Choroid plexus epithelial cell (primary cell): Measurements from ENCODE around the gene PPP1R7.

Source experiments
- DNase-seq: peaks from one replicate; pipeline ENCODE4 v3.0.0-alpha.2; 2010; ENCODE audit warnings: low read depth
- H3K4me3 ChIP-seq: 2 replicates; pipeline ENCODE4 v1.5.1; 2011; ENCODE audit warnings: low read depth, mild to moderate bottlenecking, control low read depth, low read length, moderate library complexity
- CTCF ChIP-seq: conservative IDR thresholded peaks from 2 replicates; pipeline ENCODE4 v1.5.1; 2011; ENCODE audit warnings: low read depth, mild to moderate bottlenecking, control low read depth, inconsistent platforms, low read length, moderate library complexity

Gene PPP1R7

GRCh38 chr2:241182531-241183133 is 32.4 kb downstream of the PPP1R7 start:
- H3K4me3 ChIP-seq: no peak overlapping the region
- no peak for TF ChIP-seq CTCF
- no peak for DNase-seq

DNA sequence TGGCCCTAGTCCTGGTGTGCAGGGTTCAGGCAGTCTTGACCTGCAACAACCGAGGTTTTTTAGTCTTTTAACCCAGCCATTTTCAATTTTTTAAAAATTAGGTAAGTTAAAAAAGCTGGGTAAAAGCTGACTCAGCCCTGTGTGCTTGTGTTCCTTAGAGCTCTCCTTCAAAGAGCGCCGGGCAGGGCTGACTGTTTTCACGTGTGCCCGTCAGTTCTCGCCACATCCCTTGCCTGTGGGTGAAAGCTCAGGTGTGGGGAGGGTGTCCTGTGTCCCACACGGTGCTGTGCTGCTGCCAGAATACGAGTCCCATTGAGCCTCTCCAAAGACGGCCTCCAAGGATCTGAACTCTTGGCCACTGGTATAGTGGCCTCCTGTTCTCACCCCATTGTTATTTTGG is 33.0 kb downstream of the PPP1R7 start:
- no peak for TF ChIP-seq CTCF
- H3K4me3 ChIP-seq: no peak overlapping the region

GRCh38 chr2:241184901-241185300 is 34.6 kb downstream of the PPP1R7 start:
- no peak for TF ChIP-seq CTCF
- DNase-seq: no peak
- H3K4me3 ChIP-seq: no peak overlapping the region

More for the DNA sequence above, 33.0 kb downstream of the PPP1R7 start:
- no peak for DNase-seq

GRCh38 chr2:241185961-241186360 is 35.7 kb downstream of the PPP1R7 start:
- no peak for DNase-seq
- TF ChIP-seq CTCF: no peak
- H3K4me3 ChIP-seq: no peak overlapping the region

GRCh38 chr2:241187101-241187917 is 37.0 kb downstream of the PPP1R7 start:
- DNase-seq: no peak
- no peak overlapping the region for H3K4me3 ChIP-seq
- no peak for TF ChIP-seq CTCF

DNA sequence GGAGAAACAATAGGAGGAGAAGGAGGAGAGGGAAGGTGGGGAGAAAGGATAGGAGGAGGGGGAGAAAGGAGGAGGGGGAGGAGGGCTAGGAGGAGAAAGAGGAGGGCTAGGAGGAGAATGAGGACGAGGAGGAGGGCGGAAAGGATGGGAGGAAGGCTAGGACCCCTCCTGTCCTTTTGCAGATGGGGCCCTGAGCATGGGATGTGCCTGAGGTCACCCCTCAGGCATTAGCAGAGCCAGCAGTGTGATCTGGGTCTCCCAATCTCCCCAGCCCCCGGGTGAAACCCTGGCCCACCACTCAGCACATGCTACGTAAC is 37.6 kb downstream of the PPP1R7 start:
- TF ChIP-seq CTCF: no peak
- DNase-seq: no peak
- no peak overlapping the region for H3K4me3 ChIP-seq
